HG02840 (cell line): ENCODE data around the gene STXBP4.
A peak's percentile ranks its signal among the peaks of the same experiment; 100 is the strongest.

Experiments
- ATAC-seq: cut with Tn5 transposase; IDR thresholded peaks from one replicate; pipeline ENCODE4 v1.9.1; 2021; ENCODE audit warnings: mild to moderate bottlenecking, moderate library complexity, moderate number of reproducible peaks; ENCODE audit not compliant: unreplicated experiment, low FRiP score

STXBP4 gene

GRCh38 chr17:54969658-54970572 is 1.4 kb downstream of the STXBP4 start:
- ATAC-seq = no peak

GRCh38 chr17:54971147-54971546 is 2.6 kb downstream of the STXBP4 start:
- no peak for ATAC-seq

GRCh38 chr17:54971901-54972300 is 3.3 kb downstream of the STXBP4 start:
- ATAC-seq = no peak

- ATAC-seq = no peak
Observed at GRCh38 chr17:54972406-54973138, 4.0 kb downstream of the STXBP4 start.

GRCh38 chr17:54974759-54975158 is 6.2 kb downstream of the STXBP4 start:
- ATAC-seq = no peak

GRCh38 chr17:54976316-54976715 is 7.8 kb downstream of the STXBP4 start:
- no peak for ATAC-seq

- ATAC-seq = no peak
Observed at GRCh38 chr17:54977744-54978143, 9.2 kb downstream of the STXBP4 start.

- ATAC-seq = no peak
Observed at GRCh38 chr17:54979657-54980056, 11.1 kb downstream of the STXBP4 start.

- no peak for ATAC-seq
Observed at GRCh38 chr17:54980375-54980774, 11.8 kb downstream of the STXBP4 start.

- ATAC-seq = no peak
Observed at GRCh38 chr17:54982399-54982798, 13.8 kb downstream of the STXBP4 start.

GRCh38 chr17:54983260-54983659 is 14.7 kb downstream of the STXBP4 start:
- no peak for ATAC-seq

- no peak for ATAC-seq
Observed at GRCh38 chr17:54985476-54985875, 16.9 kb downstream of the STXBP4 start.

GRCh38 chr17:54990118-54990517 is 21.6 kb downstream of the STXBP4 start:
- no peak for ATAC-seq

GRCh38 chr17:54991567-54991966 is 23.0 kb downstream of the STXBP4 start:
- no peak for ATAC-seq

GRCh38 chr17:54992797-54993639 is 24.5 kb downstream of the STXBP4 start:
- no peak for ATAC-seq

- no peak for ATAC-seq
Observed at GRCh38 chr17:54996441-54996840, 27.9 kb downstream of the STXBP4 start.

GRCh38 chr17:55002458-55002857 is 33.9 kb downstream of the STXBP4 start:
- ATAC-seq = no peak

- no peak for ATAC-seq
Observed at GRCh38 chr17:55004484-55004883, 35.9 kb downstream of the STXBP4 start.

- ATAC-seq = no peak
Observed at GRCh38 chr17:55005520-55005919, 37.0 kb downstream of the STXBP4 start.

- no peak for ATAC-seq
Observed at GRCh38 chr17:55023626-55024025, 55.1 kb downstream of the STXBP4 start.

- ATAC-seq = peak; percentile 91
Observed at GRCh38 chr17:55037828-55038227, 69.3 kb downstream of the STXBP4 start.
